SK-N-DZ (cell line): ENCODE results near the gene HECW1.
A peak's percentile ranks its signal among the peaks of the same experiment; 100 is the strongest.

Experiments used
- DNase-seq: peaks from one replicate; pipeline ENCODE4 v3.0.0-alpha.2; 2015; ENCODE audit warnings: low spot score

HECW1 gene

GRCh38 chr7:43249823-43250145 lies 137.3 kb downstream of the HECW1 start:
- DNase-seq: no peak

GRCh38 chr7:43260980-43261878 lies 148.8 kb downstream of the HECW1 start:
- peak; percentile 88 for DNase-seq

- DNase-seq: no peak
Observed at GRCh38 chr7:43265139-43265538, 152.7 kb downstream of the HECW1 start.

- DNase-seq: no peak
Observed at GRCh38 chr7:43273939-43274719, 161.7 kb downstream of the HECW1 start.

GRCh38 chr7:43274752-43275151 lies 162.3 kb downstream of the HECW1 start:
- DNase-seq: no peak

- no peak for DNase-seq
Observed at GRCh38 chr7:43276547-43276946, 164.1 kb downstream of the HECW1 start.

GRCh38 chr7:43278088-43278644 lies 165.7 kb downstream of the HECW1 start:
- DNase-seq: peak; percentile 11

GRCh38 chr7:43281268-43281667 lies 168.8 kb downstream of the HECW1 start:
- no peak for DNase-seq

- no peak for DNase-seq
Observed at GRCh38 chr7:43283706-43284105, 171.3 kb downstream of the HECW1 start.

- no peak for DNase-seq
Observed at GRCh38 chr7:43289826-43290225, 177.4 kb downstream of the HECW1 start.

- DNase-seq: no peak
Observed at GRCh38 chr7:43290978-43291377, 178.5 kb downstream of the HECW1 start.

- DNase-seq: no peak
Observed at GRCh38 chr7:43291789-43292188, 179.3 kb downstream of the HECW1 start.

GRCh38 chr7:43292384-43292783 lies 179.9 kb downstream of the HECW1 start:
- no peak for DNase-seq

- DNase-seq: no peak
Observed at GRCh38 chr7:43294080-43294630, 181.7 kb downstream of the HECW1 start.

- no peak for DNase-seq
Observed at GRCh38 chr7:43295429-43295828, 183.0 kb downstream of the HECW1 start.

GRCh38 chr7:43296306-43296705 lies 183.9 kb downstream of the HECW1 start:
- DNase-seq: peak; percentile 42

GRCh38 chr7:43298617-43299016 lies 186.2 kb downstream of the HECW1 start:
- no peak for DNase-seq

GRCh38 chr7:43300121-43300520 lies 187.7 kb downstream of the HECW1 start:
- no peak for DNase-seq

GRCh38 chr7:43302211-43302711 lies 189.8 kb downstream of the HECW1 start:
- DNase-seq: no peak

- DNase-seq: no peak
Observed at GRCh38 chr7:43302773-43303460, 190.5 kb downstream of the HECW1 start.

GRCh38 chr7:43303740-43304241 lies 191.3 kb downstream of the HECW1 start:
- no peak for DNase-seq
